GM21515 (cell line): ENCODE results near the gene ATG2A.

ENCODE experiments used
- ATAC-seq: cut with Tn5 transposase; IDR thresholded peaks from one replicate; pipeline ENCODE4 v1.9.1; 2021; ENCODE audit not compliant: unreplicated experiment

The ATG2A gene

DNA sequence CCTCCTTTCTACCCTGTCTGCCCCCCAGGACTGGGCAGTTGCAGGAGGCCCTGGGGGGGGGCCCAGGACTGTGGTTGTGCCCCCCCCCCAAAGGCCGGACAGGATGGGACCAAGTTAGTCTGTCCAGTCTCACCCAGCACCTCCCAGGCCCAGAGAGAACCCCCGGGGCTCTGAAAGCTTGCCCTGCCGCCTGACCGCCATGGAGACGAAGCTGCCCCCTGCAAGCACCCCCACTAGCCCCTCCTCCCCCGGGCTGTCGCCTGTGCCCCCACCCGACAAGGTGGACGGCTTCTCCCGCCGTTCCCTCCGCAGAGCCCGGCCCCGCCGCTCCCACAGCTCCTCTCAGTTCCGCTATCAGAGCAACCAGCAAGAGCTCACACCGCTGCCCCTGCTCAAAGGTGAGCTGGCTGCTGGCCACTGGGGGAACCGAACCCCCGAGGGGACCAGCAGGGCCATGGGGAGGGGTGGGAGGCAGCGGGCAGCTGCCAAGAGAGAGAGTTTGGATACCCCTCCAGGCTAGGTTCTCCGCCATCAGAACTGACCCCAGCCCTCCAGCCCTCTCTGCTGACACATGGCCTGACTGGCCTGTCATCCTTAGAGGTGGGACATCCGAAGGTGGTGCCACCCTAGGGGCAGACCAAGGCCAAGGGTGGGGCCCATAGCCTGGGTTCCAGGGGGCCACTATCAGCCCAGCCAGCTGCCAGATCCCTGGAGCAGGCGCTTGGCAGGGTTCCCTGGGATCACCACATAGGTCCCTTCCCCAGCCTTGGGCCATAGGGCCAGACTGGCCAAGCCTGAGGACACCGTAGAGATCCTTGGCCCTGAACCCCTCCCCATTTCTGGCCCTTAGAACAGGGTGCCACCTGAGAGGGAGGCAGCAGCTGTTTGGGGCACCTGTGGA is 8.8 kb upstream of the ATG2A start:
- ATAC-seq: no peak

DNA sequence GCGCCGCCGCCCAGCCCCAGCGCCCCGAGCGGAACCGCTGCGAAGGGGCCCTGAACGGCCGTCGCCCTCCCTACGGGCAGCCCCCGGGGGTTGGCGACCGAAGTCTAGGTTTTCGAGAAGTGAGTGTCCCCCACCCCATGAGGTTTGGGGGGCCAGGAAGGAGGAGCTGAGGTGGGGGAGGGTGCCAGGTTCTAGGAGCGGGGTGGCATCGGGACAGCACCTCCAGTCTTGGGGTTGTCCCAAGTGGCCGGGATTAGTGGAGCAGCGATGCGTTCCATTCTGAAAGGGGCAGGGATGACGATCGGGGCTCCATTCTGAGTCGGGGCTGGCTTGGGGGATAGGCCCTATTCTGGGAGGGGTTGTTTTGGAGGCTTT is 7.9 kb upstream of the ATG2A start:
- peak; percentile 5 for ATAC-seq

DNA sequence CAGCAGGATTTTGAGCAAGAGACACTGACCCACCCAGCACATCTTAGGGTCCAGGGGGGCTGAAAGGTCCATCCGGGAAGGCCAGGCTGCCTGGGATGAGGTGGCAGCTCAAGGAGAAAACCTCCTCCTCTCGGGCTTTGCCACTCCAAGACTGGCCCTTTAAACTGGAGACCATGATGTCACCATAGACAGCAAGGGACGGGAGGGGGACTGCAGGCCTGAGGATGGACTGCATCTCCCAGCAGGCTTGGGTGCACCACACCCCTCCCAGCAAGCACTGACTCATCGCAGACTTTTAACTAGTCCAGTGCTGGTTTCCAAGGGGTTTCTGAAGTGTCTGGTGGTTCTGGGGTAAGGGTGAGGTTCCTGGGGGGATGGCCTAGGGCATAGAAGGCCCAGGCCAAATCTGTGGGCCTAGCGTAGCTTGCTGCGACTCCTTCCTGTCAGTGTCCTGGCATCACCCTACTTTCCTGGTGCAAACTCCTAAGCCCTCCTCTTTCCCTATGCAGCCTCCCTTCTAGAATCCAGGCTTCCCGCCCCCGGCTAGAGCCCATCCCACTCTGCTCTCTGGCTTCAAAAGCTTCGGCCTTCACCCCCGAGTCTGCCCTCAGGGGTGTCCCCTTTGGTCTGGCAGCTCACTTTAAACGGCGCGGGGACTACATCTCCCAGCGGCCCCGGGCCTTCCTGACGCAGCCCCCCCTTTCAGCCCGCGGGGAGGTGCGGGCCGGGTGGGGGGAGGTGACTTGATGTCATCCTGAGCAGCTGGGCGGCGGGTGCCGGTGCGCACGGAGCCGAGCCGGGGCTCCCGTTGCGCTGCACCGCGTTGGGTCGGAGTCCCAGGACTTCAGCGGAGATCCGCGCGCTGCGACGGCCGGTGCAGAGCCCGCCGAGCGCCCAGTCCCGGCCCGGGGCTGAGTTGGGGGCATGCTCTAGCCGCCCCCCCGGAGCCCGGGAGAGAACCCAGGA is 7.2 kb upstream of the ATG2A start, which contains the start of gene PPP2R5B:
Gene PPP2R5B, plus strand, starts transcription at position 746 of the 966 bp plus-strand sequence. CDS start 1,046 bp downstream, outside the sequence.
- ATAC-seq: peak; percentile 76

DNA sequence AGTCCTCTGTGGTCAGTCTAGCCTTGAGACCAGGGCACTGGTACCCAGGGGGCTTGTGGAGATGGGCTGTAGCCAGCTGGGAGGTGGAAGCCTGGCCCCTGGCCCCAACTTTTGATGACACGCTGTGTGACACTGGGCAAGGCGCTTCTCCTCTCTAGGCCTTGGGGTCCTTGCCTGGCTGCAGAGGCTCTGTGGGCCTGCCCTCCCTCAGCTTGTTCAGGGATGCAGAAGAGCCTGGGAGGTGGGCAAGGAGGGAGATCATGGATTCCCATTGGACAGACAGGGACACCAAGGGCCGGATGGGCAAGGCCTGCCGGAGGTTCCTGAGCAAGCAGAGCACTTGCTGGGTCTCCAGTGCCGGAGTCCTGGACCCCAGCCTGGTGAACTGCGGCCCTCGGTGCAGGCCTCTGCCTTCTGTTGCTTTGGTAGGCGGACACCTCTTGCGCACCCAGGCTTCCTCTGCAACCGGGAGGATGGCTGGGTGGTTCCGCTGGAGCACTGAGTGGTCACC is 6.2 kb upstream of the ATG2A start:
- no peak for ATAC-seq

DNA sequence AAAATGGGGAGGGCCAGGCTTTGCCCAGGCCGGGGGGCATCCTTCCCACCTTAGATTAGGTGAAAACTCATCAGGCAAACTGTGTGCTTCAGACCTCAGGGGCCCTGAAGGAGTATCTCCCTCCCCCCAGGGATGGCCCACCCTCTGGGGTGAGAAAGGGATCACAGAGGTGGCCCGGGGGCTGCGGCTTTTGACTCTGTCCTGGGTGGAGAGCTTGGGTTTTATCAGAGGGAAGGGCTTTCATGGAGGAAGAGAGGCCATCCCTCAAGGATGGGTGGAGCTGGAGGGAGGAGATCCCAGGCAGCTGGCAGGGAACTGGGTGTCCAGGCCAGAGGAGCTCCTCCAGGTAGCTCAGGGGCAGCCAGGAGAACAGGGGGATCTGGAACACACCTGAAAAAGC is 4.4 kb upstream of the ATG2A start:
- no peak for ATAC-seq

DNA sequence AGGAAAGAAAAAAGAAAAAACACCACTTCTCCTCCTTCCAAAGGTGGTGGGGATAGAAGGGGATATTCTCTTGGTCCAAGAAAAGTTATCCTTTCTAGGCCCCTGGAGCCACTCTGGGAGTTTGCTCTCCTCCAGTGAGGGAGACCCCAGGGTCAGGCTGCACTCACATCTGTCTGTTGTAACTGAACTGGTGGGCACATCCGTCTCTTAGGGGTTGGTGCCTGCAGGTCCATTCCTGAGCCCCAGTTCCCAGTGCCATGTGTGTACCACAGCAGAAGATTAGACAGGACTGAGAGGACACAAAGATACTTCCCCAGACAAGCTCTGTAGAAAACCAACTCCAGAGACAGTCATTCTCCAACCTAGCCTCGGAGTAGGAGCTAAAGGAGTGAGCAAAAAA is 3.1 kb upstream of the ATG2A start:
- ATAC-seq: no peak

DNA sequence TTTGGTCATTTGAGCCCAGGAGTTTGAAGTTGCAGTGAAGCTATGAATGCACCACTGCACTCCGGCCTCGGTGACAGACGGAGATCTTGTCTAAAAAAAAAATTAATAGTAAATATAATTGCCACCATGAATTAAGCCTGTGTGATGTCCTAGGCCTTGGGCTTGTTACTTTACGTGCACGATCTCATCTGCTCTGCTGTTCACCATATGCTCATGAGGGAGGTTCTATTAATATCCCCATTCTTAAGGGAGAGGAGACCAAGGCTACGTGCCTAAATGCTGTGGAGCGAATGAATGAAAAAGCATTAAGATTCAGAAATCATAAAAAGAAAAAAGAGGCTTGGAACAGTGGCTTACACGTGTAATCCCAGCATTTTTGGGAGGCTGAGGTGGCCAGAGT is 2.6 kb upstream of the ATG2A start:
- ATAC-seq: no peak

DNA sequence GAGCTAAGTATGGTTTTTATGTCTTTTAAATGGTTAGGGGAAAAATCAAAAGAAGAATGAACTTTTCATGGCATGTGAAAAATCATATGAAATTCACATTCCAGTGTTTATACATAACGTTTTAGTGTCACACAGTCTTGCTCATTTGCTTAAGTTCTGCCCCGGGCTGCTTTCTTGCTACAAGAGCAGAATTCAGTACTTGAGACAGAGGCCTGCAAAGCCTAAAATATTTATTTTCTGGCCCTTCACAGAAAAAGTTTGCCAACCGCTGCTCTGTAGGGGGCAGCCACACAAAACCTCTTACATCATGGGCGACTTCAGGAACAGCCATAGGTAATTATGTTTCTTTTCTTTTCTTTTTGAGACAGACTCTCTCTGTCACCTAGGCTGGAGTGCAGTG is 1.0 kb upstream of the ATG2A start:
- ATAC-seq: no peak

DNA sequence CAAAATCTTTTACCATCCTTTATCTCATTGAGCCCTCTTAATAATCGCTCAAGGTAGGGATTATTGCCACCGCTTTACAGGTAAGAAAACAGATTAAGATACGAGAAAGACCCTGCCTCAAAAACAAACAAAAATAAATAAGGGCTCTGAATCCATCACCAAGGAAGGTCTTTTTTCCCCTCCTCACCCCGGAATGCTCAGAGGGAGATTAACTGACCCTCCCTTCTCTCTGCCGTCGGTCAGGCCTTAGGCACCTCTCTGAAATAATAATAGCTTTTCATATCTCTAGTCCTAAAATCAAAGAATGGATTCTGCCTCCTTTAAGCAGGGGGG is 620 bp upstream of the ATG2A start:
- ATAC-seq: no peak

DNA sequence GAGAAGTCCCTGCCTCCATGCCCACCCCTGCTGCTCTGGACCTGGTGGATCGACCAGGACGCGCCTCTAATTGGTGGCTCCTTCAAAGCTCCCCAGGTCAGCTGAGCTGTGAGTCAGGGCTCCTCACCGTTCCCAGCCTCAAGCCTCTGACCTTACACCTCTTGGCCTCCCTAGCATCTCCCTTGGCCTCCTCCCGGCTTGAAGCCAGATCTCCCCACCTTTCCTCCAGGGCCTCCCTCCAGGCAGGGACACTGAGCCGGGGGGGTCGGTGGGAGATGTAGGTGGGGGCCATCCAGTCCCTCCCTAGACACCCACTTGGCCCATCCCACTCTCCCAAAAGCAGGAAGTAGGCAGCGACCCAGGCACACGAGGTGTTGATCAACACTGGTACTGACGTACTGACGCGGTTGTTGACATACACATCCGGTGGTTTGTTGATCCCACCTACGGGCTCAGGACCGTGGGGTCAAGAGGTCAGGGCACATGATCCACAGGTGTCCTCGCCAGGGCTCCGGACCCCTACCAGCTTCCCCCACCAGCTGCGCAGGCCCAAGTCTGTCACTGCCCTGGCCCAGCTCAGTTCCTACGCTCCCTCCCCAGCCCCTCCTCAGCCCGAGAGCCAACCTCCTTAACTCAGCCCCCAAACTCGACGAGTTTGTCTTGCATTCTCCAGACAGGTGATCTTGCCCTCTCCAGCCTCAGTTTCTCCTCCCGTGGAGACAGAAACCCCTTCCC is 802 bp downstream of the ATG2A start:
- peak; percentile 11 for ATAC-seq

DNA sequence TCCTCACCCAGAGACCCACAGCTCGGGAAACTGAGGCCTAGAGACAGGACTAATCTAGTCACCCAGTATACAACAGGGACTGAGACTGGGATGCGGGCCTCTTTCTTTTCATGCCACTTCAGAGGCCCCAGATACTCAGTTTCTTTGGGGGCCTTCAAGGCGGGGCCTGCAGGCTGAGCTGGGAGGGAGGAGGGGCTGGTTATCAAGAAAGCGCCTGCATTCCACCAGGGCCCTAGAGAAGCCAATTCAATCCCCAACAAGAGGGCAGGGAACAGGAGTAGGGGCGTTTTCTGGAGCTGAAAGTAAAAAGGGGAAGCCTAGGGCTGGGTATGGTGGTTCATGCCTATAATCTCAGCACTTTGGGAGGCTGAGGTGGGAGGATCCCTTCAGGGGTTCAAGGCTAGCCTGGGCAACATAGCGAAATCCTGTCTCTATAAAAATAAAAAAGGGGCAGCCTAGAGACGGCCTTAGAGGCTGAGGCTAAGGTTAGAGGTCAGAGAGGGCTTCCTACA is 1.6 kb downstream of the ATG2A start:
- no peak for ATAC-seq

DNA sequence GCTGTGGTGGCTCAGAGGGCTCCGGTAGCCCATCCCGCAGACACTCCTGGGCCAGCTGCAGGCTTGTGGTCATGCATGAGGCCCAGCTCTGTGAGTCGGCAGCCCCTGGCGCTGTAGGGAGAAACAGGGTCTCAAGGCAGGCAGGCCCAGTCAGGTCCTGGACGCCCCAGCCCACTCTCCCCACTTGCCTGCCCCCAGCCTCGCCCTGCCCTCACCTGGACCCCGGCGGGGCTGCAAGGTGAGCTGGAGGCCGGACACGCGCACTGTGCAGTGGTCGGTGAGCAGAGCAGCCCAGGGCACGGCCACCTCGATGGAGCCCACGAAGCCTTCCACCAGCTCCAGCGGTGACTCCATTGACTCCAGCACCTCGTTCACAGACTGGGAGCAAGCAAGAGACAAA is 2.9 kb downstream of the ATG2A start:
- no peak for ATAC-seq

DNA sequence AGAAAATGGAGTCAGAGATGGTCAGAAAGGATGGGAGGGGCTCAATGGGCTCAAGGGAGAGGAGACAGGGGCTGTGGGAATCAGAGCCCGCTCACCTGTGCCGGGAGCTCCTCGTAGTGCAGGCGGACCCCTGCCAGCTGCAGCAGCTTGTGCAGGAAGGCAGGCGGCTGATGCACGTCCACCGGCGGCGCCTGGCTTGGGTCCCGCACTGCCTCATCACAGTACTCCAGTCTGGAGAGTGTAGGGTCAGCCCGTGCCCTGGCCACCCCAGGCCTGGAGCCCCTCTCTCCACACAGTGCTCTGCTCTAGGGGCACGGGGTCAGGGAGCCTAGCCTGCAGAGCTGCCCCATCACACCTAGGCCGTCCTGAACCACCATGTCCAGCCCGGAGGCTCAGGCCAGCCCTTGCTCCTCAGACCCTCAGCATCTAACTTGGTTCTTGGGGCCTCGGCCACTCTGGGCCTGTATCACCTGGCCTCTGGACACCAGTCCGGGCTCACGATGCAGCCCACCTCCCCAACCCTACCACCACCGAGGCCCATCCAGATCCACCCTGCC is 3.8 kb downstream of the ATG2A start:
- ATAC-seq: no peak

DNA sequence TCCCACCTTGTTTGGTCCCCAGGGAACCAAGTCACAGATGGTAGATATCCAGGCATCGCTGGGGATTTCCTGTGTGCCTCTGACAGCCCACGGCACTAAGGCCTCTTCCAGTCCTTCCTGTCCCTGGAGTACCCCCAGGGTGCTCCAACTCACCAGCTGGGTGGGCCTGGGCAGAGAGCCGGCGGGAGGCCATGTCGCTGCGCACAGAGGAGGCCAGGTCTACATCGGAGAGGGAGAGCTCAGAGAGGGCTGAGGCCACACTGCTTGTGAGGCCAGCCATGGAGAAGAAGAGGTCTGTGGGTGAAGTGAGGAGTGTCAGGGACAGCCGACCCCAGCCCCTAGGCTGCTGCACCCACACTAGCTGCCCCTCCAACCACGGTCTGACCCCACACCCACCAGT is 5.3 kb downstream of the ATG2A start:
- no peak for ATAC-seq

DNA sequence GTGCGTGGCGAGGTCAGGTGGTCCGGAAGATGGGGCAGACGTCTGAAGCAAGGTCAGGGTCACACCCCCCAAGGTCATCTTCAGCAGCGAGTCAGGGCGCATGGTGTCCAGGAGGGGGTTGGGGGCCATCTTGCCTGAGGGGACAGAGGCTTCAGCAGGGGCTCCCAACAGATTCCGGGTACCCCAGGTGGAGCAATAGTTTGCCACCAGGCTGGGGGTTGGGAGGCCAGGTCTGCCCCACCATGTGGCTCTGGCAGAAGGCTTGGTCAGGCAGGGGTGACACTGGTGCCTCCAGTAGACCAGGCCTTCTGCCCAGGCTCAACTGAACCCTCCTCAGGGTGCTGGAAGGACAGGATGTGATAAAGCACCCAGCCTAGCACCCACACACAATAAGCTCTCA is 5.9 kb downstream of the ATG2A start:
- ATAC-seq: no peak

DNA sequence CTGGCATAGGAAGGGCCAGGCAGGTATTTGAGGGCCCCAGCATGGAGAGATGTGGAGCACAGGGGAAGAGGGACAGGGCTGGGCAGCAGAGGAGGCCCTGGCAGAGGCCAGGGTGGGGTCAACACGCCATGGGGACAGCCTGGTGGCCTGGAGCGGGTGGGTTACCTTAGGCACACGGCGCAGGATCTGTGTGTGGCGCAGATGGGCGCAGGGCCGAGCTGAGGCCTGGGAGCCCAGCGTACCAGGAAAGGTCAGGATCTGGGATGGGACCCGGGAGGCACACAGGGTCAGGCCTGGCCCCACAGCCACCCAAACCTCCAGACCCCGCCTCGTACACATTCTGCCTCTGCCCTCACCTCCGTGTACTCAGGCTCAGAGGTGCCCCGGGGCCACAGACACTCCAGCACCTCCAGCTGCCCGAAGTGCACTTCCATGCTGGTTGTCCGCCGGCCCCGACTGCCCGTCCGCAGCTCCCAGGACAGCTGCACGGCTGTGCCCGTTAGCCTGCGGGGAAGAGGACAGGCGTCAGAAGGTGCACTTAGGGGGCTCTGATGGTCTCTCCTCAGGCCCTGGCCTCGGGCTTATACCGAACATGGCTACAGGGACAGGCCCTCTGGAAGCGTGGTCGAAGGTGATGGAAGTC is 6.4 kb downstream of the ATG2A start:
- ATAC-seq: no peak

DNA sequence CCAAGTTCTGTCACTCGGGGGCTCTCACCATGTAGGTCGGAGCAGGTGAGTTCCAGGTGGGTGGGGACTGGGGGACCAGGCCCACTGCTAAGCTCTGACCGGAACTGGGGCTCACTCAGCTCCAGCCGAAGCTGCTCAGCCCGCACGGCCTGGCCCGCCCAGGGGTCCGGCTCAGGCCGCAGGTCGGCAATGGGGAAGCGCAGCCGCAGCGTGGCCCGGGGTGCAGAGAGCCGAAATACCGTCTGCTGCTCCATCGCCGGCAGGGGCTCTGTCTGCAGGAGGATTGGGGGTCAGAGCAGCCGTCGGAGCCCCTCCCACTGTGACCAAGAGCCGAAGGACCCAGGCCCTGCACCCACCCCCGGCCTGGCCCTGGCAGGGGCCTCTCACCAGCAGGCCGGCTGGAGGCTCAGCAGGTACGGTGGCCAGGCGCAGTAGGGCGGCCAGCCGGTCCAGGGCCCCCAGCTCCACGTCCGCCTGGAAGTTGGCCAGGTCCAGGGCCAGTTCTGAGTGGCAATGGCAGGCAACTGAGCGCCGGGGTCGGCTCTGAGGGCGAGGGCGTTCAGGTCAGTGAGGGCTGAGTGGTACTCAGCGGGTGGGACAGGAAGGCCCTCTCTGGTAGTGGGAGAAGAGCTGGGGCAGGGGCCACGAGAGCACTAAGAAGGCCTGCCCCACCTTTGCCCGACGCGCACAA is 7.2 kb downstream of the ATG2A start:
- ATAC-seq: no peak

DNA sequence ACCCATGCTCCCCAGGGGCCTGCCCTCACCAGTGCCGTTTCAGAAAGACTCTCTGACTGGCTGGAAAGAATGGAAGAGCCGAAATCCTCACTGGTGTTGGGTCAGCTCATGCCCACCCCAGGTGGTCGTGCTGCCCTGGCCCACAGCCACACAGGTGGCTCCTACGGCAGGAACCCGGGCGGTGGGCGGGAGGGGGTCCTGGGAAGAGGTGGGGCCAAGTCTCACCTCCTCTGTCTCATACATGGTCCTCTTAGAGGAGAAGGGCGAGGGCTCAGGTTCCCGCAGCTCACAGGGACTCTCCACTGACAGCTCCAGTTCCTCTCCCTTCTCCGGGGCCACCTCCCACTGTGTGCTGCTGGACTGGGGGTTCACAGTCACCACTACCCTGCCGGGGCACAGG is 8.2 kb downstream of the ATG2A start:
- ATAC-seq: no peak

DNA sequence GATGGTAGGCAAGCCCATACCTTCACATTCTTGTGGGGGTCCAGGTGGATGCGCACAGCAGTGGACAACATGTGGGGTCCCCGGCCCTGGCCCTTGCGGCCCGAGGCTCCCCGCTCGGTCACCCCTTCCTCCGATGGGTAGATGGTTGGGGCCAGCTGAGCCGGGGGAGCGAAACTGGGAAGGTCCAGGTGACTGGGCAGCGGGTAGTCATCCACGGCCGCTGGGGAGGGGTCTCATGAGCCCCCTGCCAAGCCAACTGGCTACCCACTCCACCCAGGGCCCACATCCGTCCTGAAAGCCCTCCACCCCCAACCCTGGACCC is 10.7 kb downstream of the ATG2A start:
- ATAC-seq: no peak
